GM12878 (cell line): ENCODE measurements around the gene UBALD2. TPM values are rescaled to one million over a fixed set of nuclear protein-coding genes. Genes with fewer than 3 reads are reported as not detected.

Experiments used
- ATAC-seq: fragments of 200-7000 bp; cut with Tn5 transposase; 3 replicates; pipeline ENCODE4 v1.9.1; 2020; ENCODE audit warnings: mild to moderate bottlenecking, moderate library complexity
- BruUV-seq: library from RNA; stranded (reverse); fragments of 400-500 nt; replicated peaks from 2 replicates; lab custom pipeline; 2021; lab: Mats Ljungman, UMichigan
- CTCF ChIA-PET: fragments of 300-600 bp; sonication (Branson Sonifier 250); formaldehyde crosslinking; extraction: SDS; loops from one replicate; lab custom pipeline; 2021; ENCODE audit warnings: inconsistent platforms; lab: Yijun Ruan, JAX
- POLR2A ChIA-PET: fragments of 350-600 bp; formaldehyde crosslinking; extraction: SDS; loops from one replicate; lab custom pipeline; 2021; ENCODE audit warnings: inconsistent platforms; lab: Charles Lee
- RAD21 ChIA-PET: fragments of 300-600 bp; sonication (Branson Sonifier 250); formaldehyde crosslinking; loops from one replicate; lab custom pipeline; 2023; ENCODE audit warnings: antibody characterized with exemption; ENCODE audit not compliant: unreplicated experiment; lab: Charles Lee
- SMC1A ChIA-PET: fragments of 300-600 bp; sonication (Branson Sonifier 250); formaldehyde crosslinking; loops from one replicate; lab custom pipeline; 2023; ENCODE audit not compliant: unreplicated experiment, uncharacterized antibody; lab: Charles Lee
- DNase-seq: peaks from one replicate; pipeline ENCODE4 v3.0.0-alpha.2; 2011; ENCODE audit warnings: low read depth, low spot score
- FAIRE-seq: peaks from 3 replicates; lab custom pipeline; 2011; peaks lifted over from hg19 to GRCh38; lab: Jason Lieb, UNC
- H2AFZ ChIP-seq: 2 replicates; pipeline ENCODE4 v1.6.0; 2011; ENCODE audit warnings: low read depth, low read length, control low read depth; ENCODE audit not compliant: control insufficient read depth
- H3K27ac ChIP-seq: 2 replicates; pipeline ENCODE4 v1.5.1; 2011; ENCODE audit warnings: control low read depth; ENCODE audit not compliant: control insufficient read depth, insufficient read depth
- H3K27me3 ChIP-seq, 2 experiments: replicated peaks in 1 of 2; 2 replicates each; pipeline versions ENCODE4 v1.6.0 to v1.6.1; 2011; ENCODE audit warnings: low read length in 1 of 2; ENCODE audit not compliant: control insufficient read depth in 2 of 2, insufficient read depth in 2 of 2
- H3K36me3 ChIP-seq, 2 experiments: 2 replicates each; pipeline ENCODE4 v1.5.1; 2011; ENCODE audit warnings: low read length in 1 of 2; ENCODE audit not compliant: control insufficient read depth in 2 of 2, insufficient read depth in 2 of 2
- H3K4me1 ChIP-seq: 2 replicates; pipeline ENCODE4 v1.6.1; 2011; ENCODE audit warnings: mild to moderate bottlenecking, low read length, moderate library complexity, mixed read lengths; ENCODE audit not compliant: control insufficient read depth, insufficient read depth
- H3K4me2 ChIP-seq: 2 replicates; pipeline ENCODE4 v1.6.0; 2011; ENCODE audit warnings: control low read depth; ENCODE audit not compliant: control insufficient read depth, insufficient read depth
- H3K4me3 ChIP-seq: fragments of 200-600 bp; sonication (generic); 2 replicates; pipeline ENCODE4 v1.5.1; 2016
- H3K79me2 ChIP-seq: 2 replicates; pipeline ENCODE4 v1.6.0; 2011; ENCODE audit warnings: low read length; ENCODE audit not compliant: control insufficient read depth, insufficient read depth
- H3K9ac ChIP-seq: 2 replicates; pipeline ENCODE4 v1.8.0; 2011; ENCODE audit warnings: low read length, control low read depth, mixed read lengths; ENCODE audit not compliant: control insufficient read depth, insufficient read depth
- H3K9me3 ChIP-seq: replicated peaks from 3 replicates; pipeline ENCODE4 v1.5.1; 2011; ENCODE audit warnings: mild to moderate bottlenecking, low read length; ENCODE audit not compliant: control insufficient read depth, insufficient read depth
- H4K20me1 ChIP-seq: 2 replicates; pipeline ENCODE4 v1.6.0; 2011; ENCODE audit not compliant: control insufficient read depth, insufficient read depth
- ASH2L ChIP-seq: fragments of 300-600, 200-600 bp; sonication (generic); IDR thresholded peaks from 2 replicates; pipeline ENCODE4 v1.6.1; 2017; ENCODE audit warnings: low read depth, mild to moderate bottlenecking, borderline replicate concordance
- BCL3 ChIP-seq: IDR thresholded peaks from 2 replicates; pipeline ENCODE4 v1.6.1; 2011; ENCODE audit warnings: borderline replicate concordance, low read depth, mild to moderate bottlenecking, moderate library complexity, low read length; ENCODE audit not compliant: insufficient read depth, poor library complexity, severe bottlenecking
- CEBPZ ChIP-seq: fragments of 150-350 bp; IDR thresholded peaks from 2 replicates; pipeline ENCODE4 v1.6.1; 2016; ENCODE audit warnings: low read depth, low read length
- EP300 ChIP-seq, 2 experiments: fragments of 150-350 bp in 1 of 2; IDR thresholded peaks; 2 replicates each; pipeline ENCODE4 v1.6.1; 2011 to 2012; ENCODE audit warnings: low read depth in 2 of 2, low read length in 2 of 2, borderline replicate concordance in 1 of 2, improper control_type of control experiment in 1 of 2, inconsistent platforms in 1 of 2; ENCODE audit not compliant: control insufficient read depth in 1 of 2
- MEF2A ChIP-seq: IDR thresholded peaks from 2 replicates; pipeline ENCODE4 v1.6.1; 2011; ENCODE audit warnings: low read depth, mild to moderate bottlenecking, low read length, moderate library complexity; ENCODE audit not compliant: insufficient read depth
- MYB ChIP-seq: fragments of 150-350 bp; IDR thresholded peaks from 2 replicates; pipeline ENCODE4 v1.6.1; 2014; ENCODE audit warnings: mild to moderate bottlenecking, low read depth, low read length, borderline replicate concordance
- NFXL1 ChIP-seq: fragments of 450-650 bp; IDR thresholded peaks from 2 replicates; pipeline ENCODE4 v1.6.1; 2017; ENCODE audit warnings: antibody characterized with exemption, mild to moderate bottlenecking, borderline replicate concordance
- RB1 ChIP-seq: fragments of 450-650 bp; formaldehyde crosslinking; IDR thresholded peaks from 2 replicates; pipeline ENCODE4 v1.6.1; 2017; ENCODE audit warnings: mild to moderate bottlenecking, borderline replicate concordance
- USF1 ChIP-seq: IDR thresholded peaks from 2 replicates; pipeline ENCODE4 v1.6.1; 2011; ENCODE audit warnings: borderline replicate concordance, low read depth, mild to moderate bottlenecking, moderate library complexity, mixed read lengths, low read length; ENCODE audit not compliant: insufficient read depth; ENCODE audit errors: extremely low read length
- ZBED1 ChIP-seq: IDR thresholded peaks from 2 replicates; pipeline ENCODE4 v1.6.1; 2016; ENCODE audit warnings: borderline replicate concordance
- ZNF24 ChIP-seq: fragments of 450-650 bp; IDR thresholded peaks from 2 replicates; pipeline ENCODE4 v1.6.1; 2017; ENCODE audit warnings: antibody characterized with exemption, mild to moderate bottlenecking
- WGBS: methylation state at CpG from one replicate; pipeline ENCODE4 v1.1.6; 2016; ENCODE audit warnings: low lambda C conversion rate; ENCODE audit not compliant: insufficient replicate concordance, insufficient coverage; ENCODE audit errors: missing lambda C conversion rate; 5-methylcytosine and 5-hydroxymethylcytosine counted together
- in situ Hi-C: fragments of 300-500 bp; cut with MboI; formaldehyde crosslinking; loops from 9 replicates; pipeline ENCODE4 v1.14.3; 2018; ENCODE audit warnings: mixed read lengths
- intact Hi-C: fragments of 100-400 bp; cut with micrococcal nuclease; formaldehyde crosslinking; loops from one replicate; pipeline ENCODE4 v1.14.2; 2022; ENCODE audit not compliant: unreplicated experiment
- polyA plus RNA-seq, 11 experiments: library from polyadenylated mRNA; depleted of rRNA in 4 of 11; unstranded in 6 of 11; stranded (reverse) in 5 of 11; fragments of >200 nt; fragmentation: Nextera tagmentation in 4 of 11; fragmentation: Illumina TruSeq in 1 of 11; extraction: Ambion mirVana in 4 of 11; extraction: Trizol in 1 of 11; gene quantifications; 1 replicate in 1 of 11; 2 replicates in 10 of 11; pipeline versions ENCODE4 v1.2.1 to v1.2.3, GENCODE V29; 2011 to 2016; ENCODE audit warnings: inconsistent platforms in 2 of 11, missing spikeins in 2 of 11, low read depth in 1 of 11
- total RNA-seq, 4 experiments: library from RNA; depleted of rRNA in 3 of 4; stranded (reverse); fragments of >200 nt in 3 of 4; fragmentation: Illumina TruSeq in 1 of 4; extraction: Trizol in 1 of 4; gene quantifications; 2 replicates each; pipeline versions ENCODE4 v1.2.1 to v1.2.3, GENCODE V29; 2013 to 2021

The UBALD2 gene
- total and polyA plus RNA-seq, 10 of the 15 experiments (the other 5 are each of a cell fraction or from before 2014, with no cell fraction given) = 2.8 to 165 (median 20.6) TPM

- RAD21 ChIA-PET = interaction anchor here (1.0 kb wide), 1 partner anchor 12 kb away, joined by 3 read pairs; no protein-coding TSS in a partner anchor
- CTCF ChIA-PET = interaction anchor here (1.0 to 2.1 kb wide), 2 partner anchors 12 to 80 kb away, joined by 3 to 6 read pairs; no protein-coding TSS in a partner anchor
- H3K27ac ChIP-seq = no peak overlapping the region
- TF ChIP-seq ASH2L = no peak
- TF ChIP-seq USF1 = no peak
- TF ChIP-seq, all 136 proteins: peak for 0
- H4K20me1 ChIP-seq = no peaks in the 10 kb centered on the region
- SMC1A ChIA-PET = no interaction called here
- no peak overlapping the region for H3K9ac ChIP-seq
- H3K9me3 ChIP-seq = no peaks in the 10 kb centered on the region
- WGBS = 52% methylated on average over 2 of the region's 2 CpGs
- no peaks in the 10 kb centered on the region for H3K27me3 ChIP-seq
- H3K79me2 ChIP-seq = no peaks in the 10 kb centered on the region
- no peak overlapping the region for H3K4me2 ChIP-seq
- H3K4me3 ChIP-seq = no peak overlapping the region
- H3K4me1 ChIP-seq = no peaks in the 10 kb centered on the region
- DNase-seq (no peak), FAIRE-seq (no peak), ATAC-seq (no peak)
- H2AFZ ChIP-seq = no peak overlapping the region
- intact Hi-C loops (no loop called here), in situ Hi-C loops (no loop called here)
- H3K36me3 ChIP-seq = peaks cover 3 to 6% of the 10 kb centered on the region in 2 experiments
- no TSS peak for BruUV-seq
- POLR2A ChIA-PET = no interaction called here
Observed at GRCh38 chr17:76317535-76317934, 52.4 kb downstream of the UBALD2 start.

GRCh38 chr17:76318586-76318985, 53.4 kb downstream of the UBALD2 start:
- Histone ChIP-seq H3K27me3 (no peaks in the 10 kb centered on the region), H3K9ac (no peak overlapping the region), H3K36me3 (peaks cover 0 to 9% of the 10 kb centered on the region in 2 experiments), H3K9me3 (no peaks in the 10 kb centered on the region), H4K20me1 (no peaks in the 10 kb centered on the region), H3K27ac (no peak overlapping the region), H3K4me2 (no peak overlapping the region), H3K4me1 (no peaks in the 10 kb centered on the region), H3K79me2 (no peaks in the 10 kb centered on the region), H3K4me3 (no peak overlapping the region), H2AFZ (no peak overlapping the region)
- BruUV-seq = no TSS peak
- POLR2A ChIA-PET = no interaction called here
- SMC1A ChIA-PET = no interaction called here
- ATAC-seq (no peak), FAIRE-seq (no peak), DNase-seq (no peak)
- WGBS = 98% methylated on average over 3 of the region's 3 CpGs
- RAD21 ChIA-PET = interaction anchor here (0.6 kb wide), 1 partner anchor 223 kb away, joined by 3 read pairs; no protein-coding TSS in a partner anchor
- CTCF ChIA-PET = no interaction called here
- in situ Hi-C loops (no loop called here), intact Hi-C loops (no loop called here)
- TF ChIP-seq BCL3 (no peak), NFXL1 (no peak), CEBPZ (no peak), RB1 (no peak), ZNF24 (no peak), ZBED1 (no peak), EP300 (IDR thresholded peaks at IDR 0.05; ENCODE audit: borderline replicate concordance in 1 of 2, control insufficient read depth in 1 of 2, low read depth in 2 of 2, low read length in 2 of 2) (no peak), MYB (no peak), MEF2A (no peak)
